Spleen (tissue), 11 donors: ENCODE results near the gene TTC36. TPM values are rescaled to one million over a fixed set of nuclear protein-coding genes. Genes with fewer than 3 reads are reported as not detected.

Source experiments
- DNase-seq: peaks from one replicate; pipeline ENCODE4 v3.0.0-alpha.2; 2020
- H3K27ac ChIP-seq, 8 donors: fragments of 200-600 bp; sonication (generic) in 7 of 8; 1 replicate in 4 of 8; 2 replicates in 4 of 8; pipeline versions ENCODE4 v1.5.0 to v1.8.0; 2016 to 2021; ENCODE audit warnings: inconsistent platforms in 4 of 8, mild to moderate bottlenecking in 4 of 8, moderate library complexity in 1 of 8
- H3K27me3 ChIP-seq, 7 donors: fragments of 200-600 bp; sonication (generic) in 6 of 7; replicated peaks in 1 of 7; 1 replicate in 4 of 7; 2 replicates in 3 of 7; pipeline versions ENCODE4 v1.5.0 to v1.8.0; 2016 to 2021; ENCODE audit warnings: inconsistent platforms in 3 of 7, mild to moderate bottlenecking in 1 of 7
- H3K36me3 ChIP-seq, 6 donors: fragments of 200-600 bp; sonication (generic) in 5 of 6; 1 replicate in 4 of 6; 2 replicates in 2 of 6; pipeline versions ENCODE4 v1.5.0 to v1.8.0; 2016 to 2021; ENCODE audit warnings: inconsistent platforms in 2 of 6
- H3K4me1 ChIP-seq, 6 donors: fragments of 200-600 bp; sonication (generic) in 5 of 6; 1 replicate in 3 of 6; 2 replicates in 3 of 6; pipeline versions ENCODE4 v1.5.0 to v1.8.0; 2016 to 2021; ENCODE audit warnings: inconsistent platforms in 3 of 6
- H3K4me3 ChIP-seq, 8 donors: fragments of 200-600 bp; sonication (generic) in 7 of 8; 1 replicate in 4 of 8; 2 replicates in 4 of 8; pipeline versions ENCODE4 v1.5.0 to v1.8.0; 2016 to 2021; ENCODE audit warnings: inconsistent platforms in 4 of 8, mild to moderate bottlenecking in 4 of 8, moderate library complexity in 2 of 8
- H3K9me3 ChIP-seq, 8 donors: fragments of 200-600 bp; sonication (generic) in 7 of 8; 1 replicate in 4 of 8; 2 replicates in 4 of 8; pipeline versions ENCODE4 v1.5.0 to v1.8.0; 2016 to 2021; ENCODE audit warnings: inconsistent platforms in 4 of 8
- POLR2A ChIP-seq, 3 donors: fragments of 450-650 bp; IDR thresholded peaks; one replicate each; pipeline ENCODE4 v1.5.1; 2017; ENCODE audit warnings: antibody characterized with exemption in 3 of 3, mild to moderate bottlenecking in 1 of 3
- POLR2AphosphoS5 ChIP-seq, 3 donors: sonication (generic); formaldehyde crosslinking; IDR thresholded peaks; one replicate each; pipeline ENCODE4 v1.5.1; 2017; ENCODE audit warnings: antibody characterized with exemption in 3 of 3
- WGBS, 5 donors: extraction: QIAGEN DNeasy Blood & Tissue Kit in 3 of 5; methylation state at CpG; one replicate each; pipeline versions ENCODE4 v1.1.5 to v1.1.7; 2013 to 2018; 5-methylcytosine and 5-hydroxymethylcytosine counted together
- intact Hi-C: fragments of 100-400 bp; cut with DNase I; formaldehyde crosslinking; loops from one replicate; pipeline ENCODE4 v1.15.0; 2023; ENCODE audit warnings: low total_unique reads
- polyA plus RNA-seq, 3 donors: library from polyadenylated mRNA; stranded (reverse); fragments of 200-250 nt; gene quantifications; one replicate each; pipeline ENCODE4 v1.2.1, GENCODE V29; 2013
- total RNA-seq, 7 donors: library from RNA; depleted of rRNA in 3 of 7; stranded (reverse); fragments of >200 nt in 3 of 7; fragmentation: NEBNext Ultra II Directional in 4 of 7; extraction: Animal tissue kit (Norgen Biotek cat#: 25700) in 4 of 7; gene quantifications; one replicate each; pipeline versions ENCODE4 v1.1.0 to v1.2.1, GENCODE V29; 2016 to 2021
- TF ChIP-seq, protein P1 (sequence below), 11 experiments: fragments of 200-600 bp in 7 of 11; fragments of 450-650 bp in 4 of 11; sonication (generic) in 4 of 11; IDR thresholded peaks in 8 of 11; conservative IDR thresholded peaks in 3 of 11; 1 replicate in 7 of 11; 2 replicates in 4 of 11; pipeline versions ENCODE4 v1.4.0 to v1.8.0; 2016 to 2021; ENCODE audit warnings: antibody characterized with exemption in 11 of 11, inconsistent platforms in 4 of 11, mild to moderate bottlenecking in 1 of 11
- donor health status: healthy with polysubstance abuse.
- donor health status: DM: no; HTN: no; CAD: no; lungs with moderate emphysema.
- donor health status: DM: no; HTN: no; CAD: no.
- donor health status: Bipolar disorder and iron deficiency.
- donor health status: healthy.
- donor health status: DM: no; HTN: no; CAD: no.
- donor health status: DM: yes; HTN: yes; CAD: no.

TTC36 gene
- total and polyA plus RNA-seq, 10 donors: 0.09 to 0.97 (median 0.13) TPM; not detected in 7

- Histone ChIP-seq H3K36me3 (peaks cover 0 to 21% (median 3%) of the 10 kb centered on the region in 6 donors), H3K4me1 (peaks cover 8 to 43% (median 26%) of the 10 kb centered on the region in 6 donors), H3K4me3 (no peak overlapping the region), H3K27ac (no peak overlapping the region), H3K27me3 (peaks cover 0 to 10% (median 0%) of the 10 kb centered on the region in 7 donors), H3K9me3 (no peaks in the 10 kb centered on the region)
- WGBS, 5 donors: 91 to 95% (median 93%) methylated on average over 7 to 19 of the region's 19 CpGs
- TF ChIP-seq POLR2A (IDR thresholded peaks at IDR 0.05) (no peak), POLR2AphosphoS5 (IDR thresholded peaks at IDR 0.05) (no peak)
- TF ChIP-seq, protein P1, sequence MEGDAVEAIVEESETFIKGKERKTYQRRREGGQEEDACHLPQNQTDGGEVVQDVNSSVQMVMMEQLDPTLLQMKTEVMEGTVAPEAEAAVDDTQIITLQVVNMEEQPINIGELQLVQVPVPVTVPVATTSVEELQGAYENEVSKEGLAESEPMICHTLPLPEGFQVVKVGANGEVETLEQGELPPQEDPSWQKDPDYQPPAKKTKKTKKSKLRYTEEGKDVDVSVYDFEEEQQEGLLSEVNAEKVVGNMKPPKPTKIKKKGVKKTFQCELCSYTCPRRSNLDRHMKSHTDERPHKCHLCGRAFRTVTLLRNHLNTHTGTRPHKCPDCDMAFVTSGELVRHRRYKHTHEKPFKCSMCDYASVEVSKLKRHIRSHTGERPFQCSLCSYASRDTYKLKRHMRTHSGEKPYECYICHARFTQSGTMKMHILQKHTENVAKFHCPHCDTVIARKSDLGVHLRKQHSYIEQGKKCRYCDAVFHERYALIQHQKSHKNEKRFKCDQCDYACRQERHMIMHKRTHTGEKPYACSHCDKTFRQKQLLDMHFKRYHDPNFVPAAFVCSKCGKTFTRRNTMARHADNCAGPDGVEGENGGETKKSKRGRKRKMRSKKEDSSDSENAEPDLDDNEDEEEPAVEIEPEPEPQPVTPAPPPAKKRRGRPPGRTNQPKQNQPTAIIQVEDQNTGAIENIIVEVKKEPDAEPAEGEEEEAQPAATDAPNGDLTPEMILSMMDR (IDR thresholded peaks at IDR 0.05 in 8 of 11, conservative IDR thresholded peaks at IDR 0.05 in 3 of 11): no peak
- no peak for DNase-seq
- intact Hi-C loops: no loop called here
Measured at GRCh38 chr11:118532852-118533768, 5.8 kb downstream of the TTC36 start.

- no peak overlapping the region for H3K27ac ChIP-seq
- no peaks in the 10 kb centered on the region for H3K9me3 ChIP-seq
- H3K36me3 ChIP-seq: peaks cover 0 to 21% (median 3%) of the 10 kb centered on the region in 6 donors
- no peak for DNase-seq
- TF ChIP-seq POLR2A (IDR thresholded peaks at IDR 0.05) (no peak), POLR2AphosphoS5 (IDR thresholded peaks at IDR 0.05) (no peak)
- TF ChIP-seq, protein P1 (IDR thresholded peaks at IDR 0.05 in 8 of 11, conservative IDR thresholded peaks at IDR 0.05 in 3 of 11): no peak
- H3K4me3 ChIP-seq: no peak overlapping the region
- H3K4me1 ChIP-seq: peaks cover 8 to 34% (median 26%) of the 10 kb centered on the region in 6 donors
- peaks cover 0 to 10% (median 0%) of the 10 kb centered on the region in 7 donors for H3K27me3 ChIP-seq
- 82 to 91% (median 90%) methylated on average over 24 to 27 of the region's 27 CpGs for WGBS, 5 donors
- intact Hi-C loops: no loop called here
Measured at GRCh38 chr11:118533769-118534729, 6.8 kb downstream of the TTC36 start.

DNA sequence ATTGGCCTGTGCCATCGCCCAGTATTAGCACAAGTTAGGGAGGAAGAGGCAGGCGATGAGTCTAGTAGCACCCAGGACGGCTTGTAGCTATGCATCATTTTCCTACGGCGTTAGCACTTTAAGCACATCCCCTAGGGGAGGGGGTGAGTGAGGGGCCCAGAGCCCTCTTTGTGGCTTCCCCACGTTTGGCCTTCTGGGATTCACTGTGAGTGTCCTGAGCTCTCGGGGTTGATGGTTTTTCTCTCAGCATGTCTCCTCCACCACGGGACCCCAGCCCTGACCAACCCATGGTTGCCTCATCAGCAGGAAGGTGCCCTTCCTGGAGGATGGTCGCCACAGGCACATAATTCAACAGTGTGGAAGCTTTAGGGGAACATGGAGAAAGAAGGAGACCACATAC lies 8.0 kb downstream of the TTC36 start:
- intact Hi-C loops: no loop called here
- 67 to 85% (median 71%) methylated on average over 8 to 9 of the region's 9 CpGs for WGBS, 5 donors

More for the DNA sequence above, 8.0 kb downstream of the TTC36 start:
- Histone ChIP-seq H3K4me3 (no peak overlapping the region), H3K27ac (no peak overlapping the region), H3K27me3 (peaks cover 0 to 9% (median 0%) of the 10 kb centered on the region in 7 donors), H3K9me3 (no peaks in the 10 kb centered on the region), H3K36me3 (peaks cover 0 to 21% (median 3%) of the 10 kb centered on the region in 6 donors), H3K4me1 (peaks cover under 1 to 22% (median 15%) of the 10 kb centered on the region in 6 donors)
- DNase-seq: no peak
- no peak for TF ChIP-seq POLR2A (IDR thresholded peaks at IDR 0.05)
- no peak for TF ChIP-seq POLR2AphosphoS5 (IDR thresholded peaks at IDR 0.05)
- TF ChIP-seq, protein P1 (IDR thresholded peaks at IDR 0.05 in 8 of 11, conservative IDR thresholded peaks at IDR 0.05 in 3 of 11): no peak
